ENCODE measurements around the gene TRAPPC14. TPM values are rescaled to one million over a fixed set of nuclear protein-coding genes. Genes with fewer than 3 reads are reported as not detected.

Gene TRAPPC14
- total RNA-seq, 1 donor from 2014 or later = 65.3 TPM

DNA sequence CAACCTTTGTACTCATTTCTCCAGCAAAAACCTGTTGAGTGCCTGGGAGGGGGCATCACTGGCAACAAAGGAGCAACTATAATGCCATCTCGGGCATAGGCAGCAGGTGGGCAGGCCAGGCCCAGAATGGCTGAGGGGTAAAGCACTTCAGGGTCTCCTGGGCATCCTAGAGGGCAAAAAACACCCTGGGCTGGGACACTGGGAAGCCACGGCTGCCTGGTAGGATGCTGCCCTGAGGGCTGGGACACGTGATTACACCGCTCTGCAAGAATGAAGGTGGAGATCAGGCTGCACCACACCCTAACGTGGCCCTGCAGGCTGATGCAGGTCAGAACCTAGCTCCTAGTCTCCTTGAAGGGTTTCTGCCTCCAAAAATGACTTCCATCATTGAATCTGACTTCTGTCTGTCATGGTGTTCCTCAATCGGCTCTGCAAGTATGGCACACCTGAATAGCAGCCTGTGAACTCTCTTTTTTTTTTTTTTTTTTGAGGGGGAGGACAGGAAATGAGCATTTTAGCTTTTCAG, 4.5 kb upstream of the TRAPPC14 start:
- intact Hi-C loops (cut with micrococcal nuclease) = no loop called here
- TF ChIP-seq, protein P1, sequence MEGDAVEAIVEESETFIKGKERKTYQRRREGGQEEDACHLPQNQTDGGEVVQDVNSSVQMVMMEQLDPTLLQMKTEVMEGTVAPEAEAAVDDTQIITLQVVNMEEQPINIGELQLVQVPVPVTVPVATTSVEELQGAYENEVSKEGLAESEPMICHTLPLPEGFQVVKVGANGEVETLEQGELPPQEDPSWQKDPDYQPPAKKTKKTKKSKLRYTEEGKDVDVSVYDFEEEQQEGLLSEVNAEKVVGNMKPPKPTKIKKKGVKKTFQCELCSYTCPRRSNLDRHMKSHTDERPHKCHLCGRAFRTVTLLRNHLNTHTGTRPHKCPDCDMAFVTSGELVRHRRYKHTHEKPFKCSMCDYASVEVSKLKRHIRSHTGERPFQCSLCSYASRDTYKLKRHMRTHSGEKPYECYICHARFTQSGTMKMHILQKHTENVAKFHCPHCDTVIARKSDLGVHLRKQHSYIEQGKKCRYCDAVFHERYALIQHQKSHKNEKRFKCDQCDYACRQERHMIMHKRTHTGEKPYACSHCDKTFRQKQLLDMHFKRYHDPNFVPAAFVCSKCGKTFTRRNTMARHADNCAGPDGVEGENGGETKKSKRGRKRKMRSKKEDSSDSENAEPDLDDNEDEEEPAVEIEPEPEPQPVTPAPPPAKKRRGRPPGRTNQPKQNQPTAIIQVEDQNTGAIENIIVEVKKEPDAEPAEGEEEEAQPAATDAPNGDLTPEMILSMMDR (IDR thresholded peaks at IDR 0.05) = no peak
- Mint-ChIP-seq H3K4me3 (no peak overlapping the region), H3K27me3 (peaks cover 21% of the 10 kb centered on the region), H3K9me3 (no peaks in the 10 kb centered on the region), H3K4me1 (peaks cover 35% of the 10 kb centered on the region), H3K36me3 (ENCODE audit: low read depth) (no peaks in the 10 kb centered on the region), H3K27ac (peak overlapping the region; percentile 11)
- ATAC-seq (ENCODE audit: low read depth) (no peak), DNase-seq (no peak)
- ChIA-PET CTCF (no interaction called here), POLR2A (interaction anchor here (0.6 to 0.7 kb wide), 3 partner anchors 14 to 266 kb away, joined by 3 to 4 read pairs (median 3); partner anchors contain the start of genes GPC2 and ZCWPW1)

DNA sequence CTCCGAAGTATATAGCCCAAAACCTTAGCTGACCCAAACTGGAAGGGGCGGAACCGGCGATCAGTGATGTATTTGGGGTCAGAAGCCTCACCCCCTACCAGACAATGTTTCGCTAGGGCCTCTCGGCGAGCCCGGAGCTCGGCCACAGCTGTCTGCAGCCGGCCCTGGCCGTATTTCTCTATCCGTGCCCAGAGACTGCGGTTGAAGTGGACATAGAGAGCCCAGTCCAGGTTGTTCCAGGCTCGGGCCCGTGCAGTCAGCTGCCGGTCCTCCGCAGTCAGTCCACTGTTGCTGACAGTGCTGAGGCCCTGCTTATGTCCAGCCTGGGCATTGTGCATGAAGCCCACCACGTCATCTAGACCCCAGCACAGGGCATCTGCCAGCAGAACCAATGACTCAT, 1.5 kb upstream of the TRAPPC14 start:
- H3K27me3 Mint-ChIP-seq = no peaks in the 10 kb centered on the region
- ChIA-PET POLR2A (interaction anchor here (4.4 kb wide), 1 partner anchor 11 kb away, joined by 57 read pairs; the partner anchor contains the start of gene LAMTOR4), CTCF (no interaction called here)
- TF ChIP-seq, protein P1 (IDR thresholded peaks at IDR 0.05) = no peak
- no peak overlapping the region for H3K4me3 Mint-ChIP-seq
- ATAC-seq (ENCODE audit: low read depth) = no peak
- H3K4me1 Mint-ChIP-seq = peaks cover 41% of the 10 kb centered on the region
- H3K9me3 Mint-ChIP-seq = no peaks in the 10 kb centered on the region
- peaks cover 21% of the 10 kb centered on the region for H3K36me3 Mint-ChIP-seq (ENCODE audit: low read depth)
- DNase-seq = no peak
- intact Hi-C loops (cut with micrococcal nuclease) = no loop called here
- H3K27ac Mint-ChIP-seq = no peak overlapping the region

DNA sequence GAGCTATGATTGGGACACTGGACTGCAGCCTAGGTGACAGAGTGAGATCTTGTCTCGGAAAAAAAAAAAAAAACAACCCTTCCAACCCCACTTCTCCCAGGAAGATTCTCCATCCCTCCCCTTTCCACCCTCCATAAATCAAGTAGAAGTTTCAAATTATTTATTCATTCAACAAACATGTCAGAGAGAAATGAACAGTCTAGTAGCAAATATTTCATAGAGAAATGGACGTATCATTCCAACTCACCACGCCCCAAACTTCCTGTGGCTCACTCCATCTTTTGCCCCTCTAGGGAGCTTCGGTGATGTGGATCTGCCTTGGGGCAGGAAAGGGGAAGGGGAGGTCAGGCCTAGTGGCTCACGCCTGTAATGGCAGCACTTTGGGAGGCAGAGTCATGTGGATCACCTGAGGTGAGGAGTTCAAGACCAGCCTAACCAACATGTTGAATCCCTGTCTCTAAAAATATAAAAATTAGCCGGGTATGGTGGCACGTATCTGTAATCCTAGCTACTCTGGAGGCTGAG, 638 bp upstream of the TRAPPC14 start:
- ChIA-PET CTCF (interaction anchor here (0.9 kb wide), 1 partner anchor 37 kb away, joined by 4 read pairs; no protein-coding TSS in a partner anchor), POLR2A (interaction anchor here (0.6 to 4.4 kb wide), 7 partner anchors 10 to 158 kb away, joined by 3 to 57 read pairs (median 4); partner anchors contain the start of gene LAMTOR4)
- H3K36me3 Mint-ChIP-seq (ENCODE audit: low read depth) = peaks cover 27% of the 10 kb centered on the region
- no peaks in the 10 kb centered on the region for H3K27me3 Mint-ChIP-seq
- intact Hi-C loops (cut with micrococcal nuclease) = loop anchor here (2.0 to 5.0 kb wide), 2 partner anchors 20 to 428 kb away; partner anchors contain the start of genes FBXO24 and LRCH4
- H3K4me1 Mint-ChIP-seq = peaks cover 43% of the 10 kb centered on the region
- TF ChIP-seq, protein P1 (IDR thresholded peaks at IDR 0.05) = no peak
- no peaks in the 10 kb centered on the region for H3K9me3 Mint-ChIP-seq
- DNase-seq (no peak), ATAC-seq (ENCODE audit: low read depth) (no peak)
- peak overlapping the region; percentile 85 for H3K4me3 Mint-ChIP-seq
- peak overlapping the region; percentile 86 for H3K27ac Mint-ChIP-seq

DNA sequence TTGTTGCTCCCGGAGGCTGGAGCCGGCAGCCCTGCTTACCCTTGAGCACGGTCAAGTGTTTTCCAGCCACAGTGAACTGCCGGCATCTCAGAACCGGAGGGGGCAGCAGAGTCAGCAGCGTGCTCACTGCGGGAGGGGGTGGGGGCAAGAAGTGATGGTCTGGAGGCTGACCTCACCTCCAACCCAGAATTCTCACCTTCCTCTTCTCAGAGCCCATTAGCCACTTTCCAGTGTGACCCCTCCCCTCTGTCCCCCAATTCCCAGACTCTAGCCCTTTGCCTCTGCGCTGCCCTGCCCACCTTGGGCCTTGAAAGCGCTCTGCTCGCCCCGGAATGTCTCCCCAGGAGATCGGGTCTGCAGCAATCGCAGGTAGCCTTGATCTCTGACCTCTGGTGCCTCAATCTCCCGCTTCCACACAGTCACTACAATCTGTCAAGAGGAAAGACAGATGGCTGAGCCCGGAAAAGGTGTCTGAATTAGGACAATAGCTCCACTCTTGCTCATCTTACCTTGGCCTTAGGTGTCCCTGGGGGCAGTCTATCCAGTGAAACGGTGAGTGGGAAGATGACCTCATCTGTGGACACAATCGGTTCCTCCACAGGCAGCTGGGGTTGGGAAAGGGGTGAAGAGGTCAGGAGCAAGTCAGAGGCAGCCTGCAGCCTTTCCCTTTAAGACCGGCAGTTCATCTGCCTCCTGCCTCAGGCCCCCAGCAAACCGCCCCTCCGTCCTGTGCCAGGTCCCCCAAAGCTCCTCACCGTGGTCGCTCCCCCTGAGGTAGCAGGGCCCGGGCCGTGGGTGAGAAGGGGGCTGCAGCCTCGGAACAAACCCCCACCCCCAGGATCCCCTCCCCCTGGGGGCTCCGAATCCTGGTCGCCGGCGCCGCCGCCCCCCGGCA, 942 bp downstream of the TRAPPC14 start:
- Mint-ChIP-seq H3K27me3 (no peaks in the 10 kb centered on the region), H3K4me1 (peaks cover 45% of the 10 kb centered on the region), H3K27ac (peak overlapping the region; percentile 84), H3K9me3 (no peaks in the 10 kb centered on the region), H3K4me3 (peak overlapping the region; percentile 81), H3K36me3 (ENCODE audit: low read depth) (peaks cover 41% of the 10 kb centered on the region)
- ChIA-PET CTCF (interaction anchor here (2.2 kb wide), 1 partner anchor 60 kb away, joined by 5 read pairs; no protein-coding TSS in a partner anchor), POLR2A (interaction anchor here (0.5 to 4.4 kb wide), 14 partner anchors 9 to 212 kb away, joined by 3 to 57 read pairs (median 4); partner anchors contain the start of genes GAL3ST4, GPC2, LAMTOR4 and STAG3)
- TF ChIP-seq, protein P1 (IDR thresholded peaks at IDR 0.05) = no peak
- ATAC-seq (ENCODE audit: low read depth) (no peak), DNase-seq (no peak)
- intact Hi-C loops (cut with micrococcal nuclease) = loop anchor here (1.0 to 5.0 kb wide), 5 partner anchors 9 to 430 kb away; partner anchors contain the start of genes FBXO24, GAL3ST4, GPC2 and LAMTOR4

Measured in activated B cell treated with CpG ODN at 0.5 μM for 24 hours (primary cell).